Ascending aorta (tissue), 2 donors: Measurements from ENCODE around the gene AP3M1. TPM values are rescaled to one million over a fixed set of nuclear protein-coding genes. Genes with fewer than 3 reads are reported as not detected.

ENCODE experiments used
- DNase-seq, 2 donors: peaks; one replicate each; pipeline ENCODE4 v3.0.0-alpha.2; 2019; ENCODE audit warnings: low spot score in 2 of 2
- H3K27ac ChIP-seq, 2 donors: fragments of 200-600 bp; sonication (generic); one replicate each; pipeline ENCODE4 v1.5.1; 2016 to 2017; ENCODE audit warnings: mild to moderate bottlenecking in 1 of 2
- H3K27me3 ChIP-seq: fragments of 200-600 bp; sonication (generic); one replicate; pipeline ENCODE4 v1.5.1; 2017
- H3K36me3 ChIP-seq, 2 donors: fragments of 200-600 bp; sonication (generic); one replicate each; pipeline ENCODE4 v1.5.1; 2016
- H3K4me1 ChIP-seq, 2 donors: fragments of 200-600 bp; sonication (generic); one replicate each; pipeline ENCODE4 v1.5.1; 2016 to 2017; ENCODE audit warnings: mild to moderate bottlenecking in 1 of 2
- H3K4me3 ChIP-seq, 2 donors: fragments of 200-600 bp; sonication (generic); one replicate each; pipeline ENCODE4 v1.5.1; 2016 to 2017; ENCODE audit warnings: mild to moderate bottlenecking in 1 of 2
- H3K9me3 ChIP-seq, 2 donors: fragments of 200-600 bp; sonication (generic); one replicate each; pipeline ENCODE4 v1.5.1; 2016
- intact Hi-C: fragments of 100-400 bp; cut with DNase I; formaldehyde crosslinking; loops from one replicate; pipeline ENCODE4 v1.15.1; 2023
- total RNA-seq: library from RNA; depleted of rRNA; stranded (reverse); fragments of >200 nt; gene quantifications from one replicate; pipeline ENCODE4 v1.1.0, GENCODE V29; 2016
- TF ChIP-seq, protein P1 (sequence below), 3 experiments: fragments of 200-600 bp in 2 of 3; fragments of 450-650 bp in 1 of 3; sonication (generic) in 2 of 3; IDR thresholded peaks; one replicate each; pipeline ENCODE4 v1.5.1; 2016 to 2019; ENCODE audit warnings: antibody characterized with exemption in 3 of 3, mild to moderate bottlenecking in 1 of 3, moderate library complexity in 1 of 3

Gene AP3M1
- total RNA-seq, 1 donor from 2014 or later, result 11.9 TPM

DNA sequence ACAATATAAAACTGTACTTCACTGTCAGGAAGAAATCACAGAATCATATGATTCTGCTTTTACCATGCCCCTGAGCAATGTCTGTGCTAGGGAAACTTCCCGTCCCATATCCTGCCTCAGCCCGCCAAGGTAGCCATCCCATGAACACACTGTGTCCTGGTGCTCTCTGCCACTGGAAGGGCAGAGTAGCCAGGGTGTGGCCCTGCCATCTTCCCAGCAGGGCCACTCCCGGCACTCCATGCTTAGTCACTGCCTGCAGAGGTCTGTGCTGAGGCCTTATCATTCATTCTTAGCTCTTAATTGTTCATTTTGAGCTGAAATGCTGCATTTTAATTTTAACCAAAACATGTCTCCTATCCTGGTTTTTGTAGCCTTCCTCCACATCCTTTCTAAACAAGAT is 31.8 kb downstream of the AP3M1 start:
- Histone ChIP-seq H3K4me3 (no peak overlapping the region), H3K36me3 (peaks cover 77 to 81% of the 10 kb centered on the region in 2 donors), H3K4me1 (no peaks in the 10 kb centered on the region), H3K9me3 (no peaks in the 10 kb centered on the region), H3K27ac (peak overlapping the region; percentile 38 to 59), H3K27me3 (no peaks in the 10 kb centered on the region)
- DNase-seq, result no peak
- intact Hi-C loops, result no loop called here
- TF ChIP-seq, protein P1, sequence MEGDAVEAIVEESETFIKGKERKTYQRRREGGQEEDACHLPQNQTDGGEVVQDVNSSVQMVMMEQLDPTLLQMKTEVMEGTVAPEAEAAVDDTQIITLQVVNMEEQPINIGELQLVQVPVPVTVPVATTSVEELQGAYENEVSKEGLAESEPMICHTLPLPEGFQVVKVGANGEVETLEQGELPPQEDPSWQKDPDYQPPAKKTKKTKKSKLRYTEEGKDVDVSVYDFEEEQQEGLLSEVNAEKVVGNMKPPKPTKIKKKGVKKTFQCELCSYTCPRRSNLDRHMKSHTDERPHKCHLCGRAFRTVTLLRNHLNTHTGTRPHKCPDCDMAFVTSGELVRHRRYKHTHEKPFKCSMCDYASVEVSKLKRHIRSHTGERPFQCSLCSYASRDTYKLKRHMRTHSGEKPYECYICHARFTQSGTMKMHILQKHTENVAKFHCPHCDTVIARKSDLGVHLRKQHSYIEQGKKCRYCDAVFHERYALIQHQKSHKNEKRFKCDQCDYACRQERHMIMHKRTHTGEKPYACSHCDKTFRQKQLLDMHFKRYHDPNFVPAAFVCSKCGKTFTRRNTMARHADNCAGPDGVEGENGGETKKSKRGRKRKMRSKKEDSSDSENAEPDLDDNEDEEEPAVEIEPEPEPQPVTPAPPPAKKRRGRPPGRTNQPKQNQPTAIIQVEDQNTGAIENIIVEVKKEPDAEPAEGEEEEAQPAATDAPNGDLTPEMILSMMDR (IDR thresholded peaks at IDR 0.05), result no peak

- Histone ChIP-seq H3K27ac (peak overlapping the region in 1 of 2 donors; percentile 59), H3K4me1 (peaks cover 7 to 8% of the 10 kb centered on the region in 2 donors), H3K36me3 (peaks cover 75 to 80% of the 10 kb centered on the region in 2 donors), H3K4me3 (no peak overlapping the region), H3K27me3 (no peaks in the 10 kb centered on the region), H3K9me3 (no peaks in the 10 kb centered on the region)
- no peak for DNase-seq
- TF ChIP-seq, protein P1 (IDR thresholded peaks at IDR 0.05), result no peak
- intact Hi-C loops, result no loop called here
Observed at GRCh38 chr10:74117738-74118137, 32.9 kb downstream of the AP3M1 start.

DNA sequence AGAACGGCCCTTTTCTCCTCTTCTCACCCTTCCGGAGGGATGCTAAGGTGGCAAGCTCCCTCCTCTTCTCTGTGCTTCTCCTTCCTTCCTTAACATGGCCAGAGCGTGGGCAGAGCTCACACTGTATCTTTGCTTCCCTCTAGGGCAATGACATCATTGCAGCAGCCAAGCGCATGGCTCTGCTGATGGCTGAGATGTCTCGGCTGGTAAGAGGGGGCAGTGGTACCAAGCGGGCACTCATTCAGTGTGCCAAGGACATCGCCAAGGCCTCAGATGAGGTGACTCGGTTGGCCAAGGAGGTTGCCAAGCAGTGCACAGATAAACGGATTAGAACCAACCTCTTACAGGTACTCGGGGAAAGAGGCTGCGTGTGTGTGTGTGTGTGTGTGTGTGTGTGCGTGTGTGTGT is 36.6 kb downstream of the AP3M1 start:
- intact Hi-C loops, result no loop called here
- peak overlapping the region; percentile 55 to 65 for H3K27ac ChIP-seq
- no peaks in the 10 kb centered on the region for H3K27me3 ChIP-seq
- peaks cover 92 to 95% of the 10 kb centered on the region in 2 donors for H3K36me3 ChIP-seq
- no peak for DNase-seq
- H3K9me3 ChIP-seq, result no peaks in the 10 kb centered on the region
- peaks cover 7 to 8% of the 10 kb centered on the region in 2 donors for H3K4me1 ChIP-seq
- peak overlapping the region in 1 of 2 donors; percentile 28 for H3K4me3 ChIP-seq
- TF ChIP-seq, protein P1 (IDR thresholded peaks at IDR 0.05), result no peak

- peaks cover 90 to 92% of the 10 kb centered on the region in 2 donors for H3K36me3 ChIP-seq
- peaks cover 7 to 8% of the 10 kb centered on the region in 2 donors for H3K4me1 ChIP-seq
- TF ChIP-seq, protein P1 (IDR thresholded peaks at IDR 0.05), result no peak
- no peaks in the 10 kb centered on the region for H3K27me3 ChIP-seq
- H3K27ac ChIP-seq, result peak overlapping the region; percentile 55 to 65
- peak overlapping the region in 1 of 2 donors; percentile 28 for H3K4me3 ChIP-seq
- H3K9me3 ChIP-seq, result no peaks in the 10 kb centered on the region
- intact Hi-C loops, result no loop called here
- no peak for DNase-seq
Observed at GRCh38 chr10:74113546-74113945, 37.1 kb downstream of the AP3M1 start.

DNA sequence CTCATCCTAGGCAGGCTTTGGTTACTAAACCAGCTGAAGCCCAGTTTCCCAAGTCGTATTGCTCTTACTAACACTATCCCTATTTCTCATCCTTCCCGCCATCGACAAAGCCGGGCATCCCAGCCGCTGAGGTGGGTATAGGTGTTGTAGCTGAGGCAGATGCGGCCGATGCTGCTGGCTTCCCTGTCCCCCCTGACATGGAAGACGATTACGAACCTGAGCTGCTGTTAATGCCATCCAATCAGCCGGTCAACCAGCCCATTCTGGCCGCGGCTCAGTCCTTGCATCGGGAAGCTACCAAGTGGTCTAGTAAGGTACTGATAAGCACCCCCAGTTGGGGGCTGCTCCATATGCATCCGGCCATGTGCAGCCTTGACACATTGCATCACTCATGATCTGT is 38.8 kb downstream of the AP3M1 start:
- Histone ChIP-seq H3K4me1 (peaks cover 7 to 8% of the 10 kb centered on the region in 2 donors), H3K4me3 (no peak overlapping the region), H3K27me3 (no peaks in the 10 kb centered on the region), H3K9me3 (no peaks in the 10 kb centered on the region), H3K27ac (peak overlapping the region in 1 of 2 donors; percentile 3), H3K36me3 (peaks cover 91 to 94% of the 10 kb centered on the region in 2 donors)
- DNase-seq, result no peak
- TF ChIP-seq, protein P1 (IDR thresholded peaks at IDR 0.05), result no peak
- intact Hi-C loops, result no loop called here

DNA sequence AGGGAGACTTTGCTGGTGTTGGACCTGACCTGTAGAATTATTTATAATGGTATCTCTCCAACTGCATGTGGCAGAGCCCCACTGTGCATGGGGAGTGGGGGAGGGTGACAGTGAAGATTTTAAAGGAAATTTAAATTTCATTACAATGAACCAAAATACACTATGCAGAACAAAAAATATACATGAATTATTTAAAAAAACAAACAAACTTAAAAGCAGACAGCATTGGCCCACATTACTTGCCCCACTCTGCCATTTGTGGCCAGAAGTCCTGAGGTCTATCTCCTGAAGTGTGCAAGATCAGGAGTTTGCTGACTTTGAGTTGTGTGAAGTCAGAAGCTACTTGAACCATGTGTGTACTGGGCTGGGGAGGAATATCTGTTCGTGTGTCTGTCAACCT is 40.5 kb downstream of the AP3M1 start:
- Histone ChIP-seq H3K27ac (no peak overlapping the region), H3K4me3 (no peak overlapping the region), H3K4me1 (peaks cover 7 to 8% of the 10 kb centered on the region in 2 donors), H3K9me3 (no peaks in the 10 kb centered on the region), H3K36me3 (peaks cover 91 to 94% of the 10 kb centered on the region in 2 donors), H3K27me3 (no peaks in the 10 kb centered on the region)
- no peak for DNase-seq
- TF ChIP-seq, protein P1 (IDR thresholded peaks at IDR 0.05), result no peak
- intact Hi-C loops, result no loop called here
